ENCODE data around the gene STRA8. TPM values are rescaled to one million over a fixed set of nuclear protein-coding genes. Genes with fewer than 3 reads are reported as not detected.

STRA8 gene
- total RNA-seq = not detected in 2 replicates

GRCh38 chr7:135233570-135233969, at the start of gene STRA8:
Gene STRA8 (plus strand): TSS chr7:135233838. CDS start chr7:135240525, 6,687 bp downstream.
- Mint-ChIP-seq H3K9me3 (peaks cover 15% of the 10 kb centered on the region), H3K36me3 (ENCODE audit: low read depth) (no peaks in the 10 kb centered on the region), H3K27ac (no peak within 1 kb of the TSS), H3K4me3 (no peak within 1 kb of the TSS), H3K4me1 (peaks cover 12% of the 10 kb centered on the region), H3K27me3 (peaks cover 7% of the 10 kb centered on the region)
- intact Hi-C loops (cut with micrococcal nuclease) = no loop called here
- no peak for DNase-seq

GRCh38 chr7:135184254-135184841, 49.3 kb upstream of the STRA8 start:
- intact Hi-C loops (cut with micrococcal nuclease) = no loop called here
- no peak overlapping the region for H3K4me3 Mint-ChIP-seq
- H3K36me3 Mint-ChIP-seq (ENCODE audit: low read depth) = peaks cover 63% of the 10 kb centered on the region
- H3K27ac Mint-ChIP-seq = no peak overlapping the region
- peaks cover 5% of the 10 kb centered on the region for H3K4me1 Mint-ChIP-seq
- no peaks in the 10 kb centered on the region for H3K27me3 Mint-ChIP-seq
- peaks cover 10% of the 10 kb centered on the region for H3K9me3 Mint-ChIP-seq
- DNase-seq = no peak

- DNase-seq = no peak
- Mint-ChIP-seq H3K36me3 (ENCODE audit: low read depth) (peaks cover 64% of the 10 kb centered on the region), H3K27me3 (no peaks in the 10 kb centered on the region), H3K27ac (peak overlapping the region; percentile 15), H3K9me3 (peaks cover 6% of the 10 kb centered on the region), H3K4me1 (peaks cover 5% of the 10 kb centered on the region), H3K4me3 (no peak overlapping the region)
- intact Hi-C loops (cut with micrococcal nuclease) = no loop called here
Observed at GRCh38 chr7:135185471-135186260, 48.0 kb upstream of the STRA8 start.

- Mint-ChIP-seq H3K36me3 (ENCODE audit: low read depth) (peaks cover 65% of the 10 kb centered on the region), H3K27me3 (no peaks in the 10 kb centered on the region), H3K4me1 (peaks cover 5% of the 10 kb centered on the region), H3K4me3 (no peak overlapping the region), H3K9me3 (peaks cover 6% of the 10 kb centered on the region), H3K27ac (no peak overlapping the region)
- intact Hi-C loops (cut with micrococcal nuclease) = no loop called here
- no peak for DNase-seq
Observed at GRCh38 chr7:135186261-135186540, 47.4 kb upstream of the STRA8 start.

GRCh38 chr7:135186841-135187253, 46.8 kb upstream of the STRA8 start:
- Mint-ChIP-seq H3K4me1 (peaks cover 5% of the 10 kb centered on the region), H3K27me3 (no peaks in the 10 kb centered on the region), H3K27ac (peak overlapping the region; percentile 56), H3K9me3 (peaks cover 6% of the 10 kb centered on the region), H3K36me3 (ENCODE audit: low read depth) (peaks cover 64% of the 10 kb centered on the region), H3K4me3 (no peak overlapping the region)
- no peak for DNase-seq
- intact Hi-C loops (cut with micrococcal nuclease) = no loop called here

GRCh38 chr7:135188298-135188984, 45.2 kb upstream of the STRA8 start:
- intact Hi-C loops (cut with micrococcal nuclease) = no loop called here
- no peak for DNase-seq
- H3K4me1 Mint-ChIP-seq = peaks cover 5% of the 10 kb centered on the region
- H3K27me3 Mint-ChIP-seq = no peaks in the 10 kb centered on the region
- no peak overlapping the region for H3K4me3 Mint-ChIP-seq
- no peak overlapping the region for H3K27ac Mint-ChIP-seq
- H3K36me3 Mint-ChIP-seq (ENCODE audit: low read depth) = peaks cover 56% of the 10 kb centered on the region
- H3K9me3 Mint-ChIP-seq = no peaks in the 10 kb centered on the region

- H3K4me1 Mint-ChIP-seq = peaks cover 5% of the 10 kb centered on the region
- no peak overlapping the region for H3K4me3 Mint-ChIP-seq
- no peaks in the 10 kb centered on the region for H3K9me3 Mint-ChIP-seq
- no peak overlapping the region for H3K27ac Mint-ChIP-seq
- H3K36me3 Mint-ChIP-seq (ENCODE audit: low read depth) = peaks cover 52% of the 10 kb centered on the region
- intact Hi-C loops (cut with micrococcal nuclease) = no loop called here
- no peak for DNase-seq
- H3K27me3 Mint-ChIP-seq = no peaks in the 10 kb centered on the region
Observed at GRCh38 chr7:135189221-135189662, 44.4 kb upstream of the STRA8 start.

GRCh38 chr7:135189961-135190360, 43.7 kb upstream of the STRA8 start:
- H3K4me1 Mint-ChIP-seq = peaks cover 5% of the 10 kb centered on the region
- H3K36me3 Mint-ChIP-seq (ENCODE audit: low read depth) = peaks cover 52% of the 10 kb centered on the region
- no peak for DNase-seq
- no peaks in the 10 kb centered on the region for H3K27me3 Mint-ChIP-seq
- no peaks in the 10 kb centered on the region for H3K9me3 Mint-ChIP-seq
- intact Hi-C loops (cut with micrococcal nuclease) = no loop called here
- H3K27ac Mint-ChIP-seq = no peak overlapping the region
- no peak overlapping the region for H3K4me3 Mint-ChIP-seq

GRCh38 chr7:135190703-135191102, 42.9 kb upstream of the STRA8 start:
- H3K27me3 Mint-ChIP-seq = no peaks in the 10 kb centered on the region
- peaks cover 5% of the 10 kb centered on the region for H3K4me1 Mint-ChIP-seq
- no peak overlapping the region for H3K27ac Mint-ChIP-seq
- H3K9me3 Mint-ChIP-seq = no peaks in the 10 kb centered on the region
- H3K36me3 Mint-ChIP-seq (ENCODE audit: low read depth) = peaks cover 55% of the 10 kb centered on the region
- DNase-seq = no peak
- no peak overlapping the region for H3K4me3 Mint-ChIP-seq
- intact Hi-C loops (cut with micrococcal nuclease) = no loop called here

- DNase-seq = no peak
- Mint-ChIP-seq H3K9me3 (no peaks in the 10 kb centered on the region), H3K4me3 (no peak overlapping the region), H3K27ac (no peak overlapping the region), H3K36me3 (ENCODE audit: low read depth) (peaks cover 52% of the 10 kb centered on the region), H3K4me1 (peaks cover under 1% of the 10 kb centered on the region), H3K27me3 (no peaks in the 10 kb centered on the region)
- intact Hi-C loops (cut with micrococcal nuclease) = no loop called here
Observed at GRCh38 chr7:135192914-135193536, 40.6 kb upstream of the STRA8 start.

- H3K36me3 Mint-ChIP-seq (ENCODE audit: low read depth) = peaks cover 51% of the 10 kb centered on the region
- no peaks in the 10 kb centered on the region for H3K27me3 Mint-ChIP-seq
- no peak for DNase-seq
- peaks cover 4% of the 10 kb centered on the region for H3K4me1 Mint-ChIP-seq
- no peaks in the 10 kb centered on the region for H3K9me3 Mint-ChIP-seq
- H3K27ac Mint-ChIP-seq = peak overlapping the region; percentile 10
- no peak overlapping the region for H3K4me3 Mint-ChIP-seq
- intact Hi-C loops (cut with micrococcal nuclease) = no loop called here
Observed at GRCh38 chr7:135193615-135194081, 40.0 kb upstream of the STRA8 start.

GRCh38 chr7:135194494-135195095, 39.0 kb upstream of the STRA8 start:
- H3K4me3 Mint-ChIP-seq = no peak overlapping the region
- no peak overlapping the region for H3K27ac Mint-ChIP-seq
- H3K27me3 Mint-ChIP-seq = no peaks in the 10 kb centered on the region
- intact Hi-C loops (cut with micrococcal nuclease) = no loop called here
- H3K36me3 Mint-ChIP-seq (ENCODE audit: low read depth) = peaks cover 53% of the 10 kb centered on the region
- no peak for DNase-seq
- no peaks in the 10 kb centered on the region for H3K9me3 Mint-ChIP-seq
- peaks cover 8% of the 10 kb centered on the region for H3K4me1 Mint-ChIP-seq

- intact Hi-C loops (cut with micrococcal nuclease) = no loop called here
- H3K36me3 Mint-ChIP-seq (ENCODE audit: low read depth) = peaks cover 51% of the 10 kb centered on the region
Observed at GRCh38 chr7:135195156-135195555, 38.5 kb upstream of the STRA8 start.

More at GRCh38 chr7:135195156-135195555, 38.5 kb upstream of the STRA8 start:
- H3K9me3 Mint-ChIP-seq = no peaks in the 10 kb centered on the region
- H3K4me1 Mint-ChIP-seq = peaks cover 8% of the 10 kb centered on the region
- H3K4me3 Mint-ChIP-seq = no peak overlapping the region
- no peak overlapping the region for H3K27ac Mint-ChIP-seq
- no peaks in the 10 kb centered on the region for H3K27me3 Mint-ChIP-seq
- DNase-seq = no peak

Measured in activated CD4-positive, alpha-beta T cell treated with anti-CD3 and anti-CD28 coated beads, Interleukin-2, amount 10 ng/mL, durations not matched to agents 24 days and 14 days (primary cell).